ENCODE measurements around the gene SLC23A3. TPM values are rescaled to one million over a fixed set of nuclear protein-coding genes. Genes with fewer than 3 reads are reported as not detected.

SLC23A3 gene
- total and polyA plus RNA-seq, 9 of the 15 experiments (the other 6 are each of a cell fraction or from before 2014, with no cell fraction given), result 0.06 to 0.64 (median 0.16) TPM

DNA sequence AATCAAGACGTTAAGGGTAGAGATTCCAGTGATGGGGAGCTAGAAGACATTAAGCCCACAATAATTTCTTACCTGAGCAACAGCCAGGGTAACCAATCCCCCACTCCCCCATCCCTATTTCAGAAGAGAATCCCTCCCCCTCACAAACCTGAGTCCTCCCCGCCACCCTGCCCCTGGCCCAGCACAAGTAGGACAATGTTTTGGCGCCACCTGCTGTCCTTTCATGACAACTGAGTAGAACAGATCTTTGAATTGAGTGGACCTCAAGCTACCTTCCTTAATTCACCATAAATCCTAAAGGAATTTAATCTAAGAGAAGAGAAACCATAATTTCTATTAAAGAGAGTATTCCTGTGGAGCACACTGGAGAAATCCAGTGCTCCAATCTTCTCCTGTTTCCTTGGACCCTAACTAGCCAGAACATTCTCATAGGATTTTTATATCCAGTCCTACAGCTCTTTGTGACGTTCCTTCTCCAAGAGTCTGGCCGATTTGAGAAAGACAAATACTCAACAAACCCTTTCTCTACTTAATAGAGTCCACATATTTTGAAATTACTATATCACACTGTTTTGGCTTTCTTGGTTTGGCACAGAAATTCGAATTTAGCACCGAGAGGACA lies 50.3 kb downstream of the SLC23A3 start (continued):
- TF ChIP-seq CTCF (IDR thresholded peaks at IDR 0.05 in 2 of 3, conservative IDR thresholded peaks at IDR 0.05 in 1 of 3; ENCODE audit: insufficient read depth in 2 of 3, low read depth in 1 of 3, low read length in 3 of 3) (peak; percentile 61 to 72 (median 66)), ZBTB43 (CRISPR knock-in tag; IDR thresholded peaks at IDR 0.05) (no peak), PURB (CRISPR knock-in tag; IDR thresholded peaks at IDR 0.05; ENCODE audit: low read depth) (no peak), XRCC4 (IDR thresholded peaks at IDR 0.05; ENCODE audit: extremely low read depth, insufficient read depth, insufficient read length) (no peak), NFXL1 (CRISPR knock-in tag; IDR thresholded peaks at IDR 0.05) (no peak), ZNF699 (CRISPR knock-in tag; IDR thresholded peaks at IDR 0.05; ENCODE audit: insufficient replicate concordance) (no peak), CBFB (CRISPR knock-in tag; IDR thresholded peaks at IDR 0.05) (no peak), NFE2 (IDR thresholded peaks at IDR 0.05; ENCODE audit: low read depth) (no peak), ZNF263 (CRISPR knock-in tag; IDR thresholded peaks at IDR 0.05; ENCODE audit: borderline replicate concordance) (peak; percentile 60), CEBPG (CRISPR knock-in tag; IDR thresholded peaks at IDR 0.05) (no peak), CEBPG (tag; conservative IDR thresholded peaks at IDR 0.05 in 1 of 2, IDR thresholded peaks at IDR 0.05 in 1 of 2) (no peak)
- TF ChIP-seq, protein P1, sequence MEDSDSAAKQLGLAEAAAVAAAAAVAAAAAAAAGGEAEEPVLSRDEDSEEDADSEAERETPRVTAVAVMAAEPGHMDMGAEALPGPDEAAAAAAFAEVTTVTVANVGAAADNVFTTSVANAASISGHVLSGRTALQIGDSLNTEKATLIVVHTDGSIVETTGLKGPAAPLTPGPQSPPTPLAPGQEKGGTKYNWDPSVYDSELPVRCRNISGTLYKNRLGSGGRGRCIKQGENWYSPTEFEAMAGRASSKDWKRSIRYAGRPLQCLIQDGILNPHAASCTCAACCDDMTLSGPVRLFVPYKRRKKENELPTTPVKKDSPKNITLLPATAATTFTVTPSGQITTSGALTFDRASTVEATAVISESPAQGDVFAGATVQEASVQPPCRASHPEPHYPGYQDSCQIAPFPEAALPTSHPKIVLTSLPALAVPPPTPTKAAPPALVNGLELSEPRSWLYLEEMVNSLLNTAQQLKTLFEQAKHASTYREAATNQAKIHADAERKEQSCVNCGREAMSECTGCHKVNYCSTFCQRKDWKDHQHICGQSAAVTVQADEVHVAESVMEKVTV (CRISPR knock-in tag; IDR thresholded peaks at IDR 0.05), result peak; percentile 51; the same call in 1 of the 2 replicates
- TF ChIP-seq, protein P2, sequence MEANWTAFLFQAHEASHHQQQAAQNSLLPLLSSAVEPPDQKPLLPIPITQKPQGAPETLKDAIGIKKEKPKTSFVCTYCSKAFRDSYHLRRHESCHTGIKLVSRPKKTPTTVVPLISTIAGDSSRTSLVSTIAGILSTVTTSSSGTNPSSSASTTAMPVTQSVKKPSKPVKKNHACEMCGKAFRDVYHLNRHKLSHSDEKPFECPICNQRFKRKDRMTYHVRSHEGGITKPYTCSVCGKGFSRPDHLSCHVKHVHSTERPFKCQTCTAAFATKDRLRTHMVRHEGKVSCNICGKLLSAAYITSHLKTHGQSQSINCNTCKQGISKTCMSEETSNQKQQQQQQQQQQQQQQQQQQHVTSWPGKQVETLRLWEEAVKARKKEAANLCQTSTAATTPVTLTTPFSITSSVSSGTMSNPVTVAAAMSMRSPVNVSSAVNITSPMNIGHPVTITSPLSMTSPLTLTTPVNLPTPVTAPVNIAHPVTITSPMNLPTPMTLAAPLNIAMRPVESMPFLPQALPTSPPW (CRISPR knock-in tag; IDR thresholded peaks at IDR 0.05), result peak; percentile 49
